A673 (cell line): Measurements from ENCODE around the gene LPP. TPM values are rescaled to one million over a fixed set of nuclear protein-coding genes. Genes with fewer than 3 reads are reported as not detected.

Experiments used
- BruUV-seq: library from RNA; stranded (reverse); fragments of 400-500 nt; replicated peaks from 2 replicates; lab custom pipeline; 2021; lab: Mats Ljungman, UMichigan
- CTCF ChIA-PET: fragments of 300-600 bp; sonication (Branson Sonifier 250); formaldehyde crosslinking; loops from one replicate; lab custom pipeline; 2022; ENCODE audit warnings: antibody characterized with exemption; lab: Charles Lee
- POLR2A ChIA-PET: fragments of 300-600 bp; sonication (Branson Sonifier 250); formaldehyde crosslinking; loops from one replicate; lab custom pipeline; 2022; ENCODE audit warnings: antibody characterized with exemption; ENCODE audit not compliant: low non-redundant PET; lab: Charles Lee
- DNase-seq: peaks from one replicate; pipeline ENCODE4 v3.0.0-alpha.2; 2015; ENCODE audit warnings: low spot score
- H3K27ac ChIP-seq: fragments of 200-600 bp; sonication (generic); 2 replicates; pipeline ENCODE4 v1.5.1; 2016; ENCODE audit warnings: mixed run types, low read depth, mild to moderate bottlenecking, mixed read lengths, antibody characterized with exemption, low read length; ENCODE audit not compliant: poor library complexity, severe bottlenecking
- H3K27me3 ChIP-seq: fragments of 200-600 bp; sonication (generic); replicated peaks from 2 replicates; pipeline ENCODE4 v1.6.1; 2017; ENCODE audit warnings: mixed run types, low read depth, mild to moderate bottlenecking, mixed read lengths, antibody characterized with exemption, low read length; ENCODE audit not compliant: insufficient read depth, poor library complexity
- H3K36me3 ChIP-seq: fragments of 200-600 bp; sonication (generic); 2 replicates; pipeline ENCODE4 v1.6.1; 2016; ENCODE audit warnings: mixed run types, mild to moderate bottlenecking, mixed read lengths, antibody characterized with exemption, low read length; ENCODE audit not compliant: insufficient read depth, poor library complexity, severe bottlenecking
- H3K4me1 ChIP-seq: fragments of 200-600 bp; sonication (generic); 2 replicates; pipeline ENCODE4 v1.6.1; 2017; ENCODE audit warnings: mixed run types, mild to moderate bottlenecking, mixed read lengths, antibody characterized with exemption, low read length; ENCODE audit not compliant: insufficient read depth, poor library complexity, severe bottlenecking
- H3K4me3 ChIP-seq: fragments of 200-600 bp; sonication (generic); 2 replicates; pipeline ENCODE4 v1.5.1; 2016; ENCODE audit warnings: low read depth, mixed run types, mild to moderate bottlenecking, mixed read lengths, low read length; ENCODE audit not compliant: poor library complexity, severe bottlenecking
- H3K9me3 ChIP-seq: fragments of 200-600 bp; sonication (generic); 2 replicates; pipeline ENCODE4 v1.6.1; 2016; ENCODE audit warnings: mixed run types, low read depth, mild to moderate bottlenecking, mixed read lengths, antibody characterized with exemption, low read length; ENCODE audit not compliant: poor library complexity, severe bottlenecking
- EZH2 ChIP-seq: fragments of 200-600 bp; sonication (generic); IDR thresholded peaks from 2 replicates; pipeline ENCODE4 v1.6.1; 2017; ENCODE audit warnings: borderline replicate concordance, low read depth, mild to moderate bottlenecking, mixed read lengths, antibody characterized with exemption, low read length; ENCODE audit not compliant: poor library complexity, severe bottlenecking
- intact Hi-C: fragments of 100-400 bp; cut with micrococcal nuclease; formaldehyde crosslinking; loops from one replicate; pipeline ENCODE4 v1.10.0; 2022; ENCODE audit not compliant: unreplicated experiment
- total RNA-seq: library from RNA; stranded (reverse); gene quantifications from 2 replicates; pipeline ENCODE4 v1.2.3, GENCODE V29; 2021
- TF ChIP-seq, protein P1 (sequence below): fragments of 300-800, 200-600 bp; sonication (generic); conservative IDR thresholded peaks from 2 replicates; pipeline ENCODE4 v1.5.1; 2017; ENCODE audit warnings: low read depth, mild to moderate bottlenecking, antibody characterized with exemption, low read length, moderate library complexity, mixed read lengths

The LPP gene
- total RNA-seq, 1 experiment from 2014 or later = 39.7 TPM

DNA sequence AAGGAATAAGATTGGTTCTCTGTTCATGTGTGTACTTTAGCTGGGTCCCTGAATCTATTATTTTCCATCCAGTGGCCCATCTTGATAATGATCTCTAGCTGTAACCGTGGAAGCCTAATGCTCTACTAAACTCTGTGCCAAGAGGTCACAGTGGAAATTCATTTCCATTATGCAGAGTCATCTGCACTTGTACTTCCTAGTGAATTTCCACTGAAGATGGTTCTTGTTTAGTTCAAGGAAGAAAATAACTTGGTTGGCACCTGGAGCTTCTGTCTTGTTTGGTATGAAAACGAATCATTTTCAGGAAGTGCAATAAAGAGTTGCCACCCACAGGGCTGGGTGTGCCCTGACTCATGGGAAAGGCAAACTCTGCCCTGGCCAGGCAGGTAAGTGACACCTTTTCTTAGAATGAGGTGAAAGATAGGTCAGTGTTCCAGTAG is 10.3 kb downstream of the LPP start:
- H3K36me3 ChIP-seq = no peaks in the 10 kb centered on the region
- H3K27me3 ChIP-seq = no peaks in the 10 kb centered on the region
- peaks cover 15% of the 10 kb centered on the region for H3K4me1 ChIP-seq
- POLR2A ChIA-PET = no interaction called here
- intact Hi-C loops = no loop called here
- TF ChIP-seq, protein P1, sequence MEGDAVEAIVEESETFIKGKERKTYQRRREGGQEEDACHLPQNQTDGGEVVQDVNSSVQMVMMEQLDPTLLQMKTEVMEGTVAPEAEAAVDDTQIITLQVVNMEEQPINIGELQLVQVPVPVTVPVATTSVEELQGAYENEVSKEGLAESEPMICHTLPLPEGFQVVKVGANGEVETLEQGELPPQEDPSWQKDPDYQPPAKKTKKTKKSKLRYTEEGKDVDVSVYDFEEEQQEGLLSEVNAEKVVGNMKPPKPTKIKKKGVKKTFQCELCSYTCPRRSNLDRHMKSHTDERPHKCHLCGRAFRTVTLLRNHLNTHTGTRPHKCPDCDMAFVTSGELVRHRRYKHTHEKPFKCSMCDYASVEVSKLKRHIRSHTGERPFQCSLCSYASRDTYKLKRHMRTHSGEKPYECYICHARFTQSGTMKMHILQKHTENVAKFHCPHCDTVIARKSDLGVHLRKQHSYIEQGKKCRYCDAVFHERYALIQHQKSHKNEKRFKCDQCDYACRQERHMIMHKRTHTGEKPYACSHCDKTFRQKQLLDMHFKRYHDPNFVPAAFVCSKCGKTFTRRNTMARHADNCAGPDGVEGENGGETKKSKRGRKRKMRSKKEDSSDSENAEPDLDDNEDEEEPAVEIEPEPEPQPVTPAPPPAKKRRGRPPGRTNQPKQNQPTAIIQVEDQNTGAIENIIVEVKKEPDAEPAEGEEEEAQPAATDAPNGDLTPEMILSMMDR = no peak
- H3K27ac ChIP-seq = no peak overlapping the region
- no peak overlapping the region for H3K4me3 ChIP-seq
- H3K9me3 ChIP-seq = no peaks in the 10 kb centered on the region
- CTCF ChIA-PET = no interaction called here
- BruUV-seq = no TSS peak
- no peak for DNase-seq

DNA sequence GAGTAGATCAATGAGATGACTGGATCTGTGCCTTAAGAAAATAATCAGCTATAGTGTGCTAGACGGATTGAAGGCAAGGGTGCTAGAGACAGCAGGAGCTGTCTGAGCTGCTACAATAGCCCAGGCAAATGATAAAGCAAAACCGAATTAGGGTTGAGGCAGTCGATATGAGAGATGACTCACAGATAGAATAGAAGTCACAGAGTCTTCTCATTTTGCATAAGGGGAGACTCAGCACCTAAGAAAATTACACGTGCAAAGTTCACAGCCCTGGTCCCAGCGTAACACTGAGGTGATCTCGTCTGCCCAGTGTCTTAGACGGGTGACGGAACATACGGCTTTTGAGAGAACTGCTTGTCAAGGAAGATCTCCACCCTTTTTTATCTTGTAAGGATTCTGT is 11.6 kb downstream of the LPP start:
- ChIA-PET POLR2A (interaction anchor here (0.5 kb wide), 1 partner anchor 12 kb away, joined by 4 read pairs; no protein-coding TSS in a partner anchor), CTCF (no interaction called here)
- DNase-seq = peak; percentile 24
- Histone ChIP-seq H3K4me1 (peaks cover 15% of the 10 kb centered on the region), H3K27ac (no peak overlapping the region), H3K9me3 (no peaks in the 10 kb centered on the region), H3K27me3 (no peaks in the 10 kb centered on the region), H3K36me3 (no peaks in the 10 kb centered on the region), H3K4me3 (no peak overlapping the region)
- TF ChIP-seq, protein P1 = no peak
- no peak for TF ChIP-seq EZH2
- intact Hi-C loops = no loop called here
- BruUV-seq = no TSS peak

DNA sequence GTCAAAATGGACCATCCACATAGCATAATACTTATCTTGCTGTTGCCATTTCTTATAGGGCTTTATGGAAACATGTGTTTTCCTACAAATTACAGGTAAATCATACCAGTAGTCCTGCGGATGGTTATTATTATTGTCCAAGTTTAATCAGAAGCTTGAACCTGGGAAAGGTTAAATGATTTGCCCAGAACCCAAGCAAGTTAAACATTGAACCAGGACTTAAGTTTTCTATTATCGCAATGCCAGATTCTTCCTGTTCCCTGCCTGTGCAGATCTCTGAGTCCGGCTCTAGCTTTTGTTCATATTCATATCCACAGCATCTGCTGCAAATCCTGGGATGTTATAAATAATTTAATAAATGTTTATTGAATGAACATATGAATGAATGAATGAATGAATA is 12.5 kb downstream of the LPP start:
- intact Hi-C loops = no loop called here
- POLR2A ChIA-PET = no interaction called here
- H3K27me3 ChIP-seq = no peaks in the 10 kb centered on the region
- CTCF ChIA-PET = no interaction called here
- H3K4me1 ChIP-seq = peaks cover 15% of the 10 kb centered on the region
- H3K27ac ChIP-seq = no peak overlapping the region
- no peaks in the 10 kb centered on the region for H3K9me3 ChIP-seq
- H3K36me3 ChIP-seq = no peaks in the 10 kb centered on the region
- no peak overlapping the region for H3K4me3 ChIP-seq
- BruUV-seq = no TSS peak
- TF ChIP-seq, protein P1 = no peak
- no peak for TF ChIP-seq EZH2
- DNase-seq = no peak
